Measurements from ENCODE around the gene PHLPP1. TPM values are rescaled to one million over a fixed set of nuclear protein-coding genes. Genes with fewer than 3 reads are reported as not detected.

The PHLPP1 gene
- total and polyA plus RNA-seq, 12 donors, result 13.8 to 61.6 (median 37.8) TPM

DNA sequence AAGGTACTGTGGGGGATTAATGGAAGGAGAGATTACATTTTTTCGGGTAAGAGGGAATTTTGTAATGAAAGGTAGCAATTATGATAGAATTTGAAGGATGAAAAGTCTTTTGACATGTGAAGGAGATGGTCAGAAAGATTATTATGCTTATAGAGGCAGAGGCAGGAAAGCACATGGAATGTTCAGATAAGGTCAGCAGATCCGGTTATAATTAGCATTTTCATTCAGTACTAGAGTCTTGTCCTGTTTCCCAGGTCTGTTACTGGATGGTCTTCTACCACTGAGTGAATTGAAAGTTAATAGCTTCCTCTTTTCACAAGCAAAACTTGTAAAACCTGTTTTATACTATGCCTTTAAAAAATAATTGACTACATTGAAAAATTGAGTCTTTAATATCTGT, 116.9 kb downstream of the PHLPP1 start:
- Histone ChIP-seq H3K27ac (peak overlapping the region in 1 of 5 donors; percentile 31), H3K4me3 (no peak overlapping the region), H3K9me3 (replicated peaks in 1 of 3) (no peaks in the 10 kb centered on the region), H3K36me3 (replicated peaks in 1 of 2) (no peaks in the 10 kb centered on the region), H3K4me1 (replicated peaks in 1 of 2) (peaks cover 6 to 31% of the 10 kb centered on the region in 2 donors), H3K27me3 (no peaks in the 10 kb centered on the region)
- DNase-seq, result no peak
- TF ChIP-seq, protein P1, sequence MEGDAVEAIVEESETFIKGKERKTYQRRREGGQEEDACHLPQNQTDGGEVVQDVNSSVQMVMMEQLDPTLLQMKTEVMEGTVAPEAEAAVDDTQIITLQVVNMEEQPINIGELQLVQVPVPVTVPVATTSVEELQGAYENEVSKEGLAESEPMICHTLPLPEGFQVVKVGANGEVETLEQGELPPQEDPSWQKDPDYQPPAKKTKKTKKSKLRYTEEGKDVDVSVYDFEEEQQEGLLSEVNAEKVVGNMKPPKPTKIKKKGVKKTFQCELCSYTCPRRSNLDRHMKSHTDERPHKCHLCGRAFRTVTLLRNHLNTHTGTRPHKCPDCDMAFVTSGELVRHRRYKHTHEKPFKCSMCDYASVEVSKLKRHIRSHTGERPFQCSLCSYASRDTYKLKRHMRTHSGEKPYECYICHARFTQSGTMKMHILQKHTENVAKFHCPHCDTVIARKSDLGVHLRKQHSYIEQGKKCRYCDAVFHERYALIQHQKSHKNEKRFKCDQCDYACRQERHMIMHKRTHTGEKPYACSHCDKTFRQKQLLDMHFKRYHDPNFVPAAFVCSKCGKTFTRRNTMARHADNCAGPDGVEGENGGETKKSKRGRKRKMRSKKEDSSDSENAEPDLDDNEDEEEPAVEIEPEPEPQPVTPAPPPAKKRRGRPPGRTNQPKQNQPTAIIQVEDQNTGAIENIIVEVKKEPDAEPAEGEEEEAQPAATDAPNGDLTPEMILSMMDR (IDR thresholded peaks at IDR 0.05), result no peak
- no peak for TF ChIP-seq POLR2A (IDR thresholded peaks at IDR 0.05)
- 32 to 39% (median 35%) methylated on average over 2 of the region's 2 CpGs for WGBS, 4 donors
- intact Hi-C loops (cut with DNase I), result no loop called here

DNA sequence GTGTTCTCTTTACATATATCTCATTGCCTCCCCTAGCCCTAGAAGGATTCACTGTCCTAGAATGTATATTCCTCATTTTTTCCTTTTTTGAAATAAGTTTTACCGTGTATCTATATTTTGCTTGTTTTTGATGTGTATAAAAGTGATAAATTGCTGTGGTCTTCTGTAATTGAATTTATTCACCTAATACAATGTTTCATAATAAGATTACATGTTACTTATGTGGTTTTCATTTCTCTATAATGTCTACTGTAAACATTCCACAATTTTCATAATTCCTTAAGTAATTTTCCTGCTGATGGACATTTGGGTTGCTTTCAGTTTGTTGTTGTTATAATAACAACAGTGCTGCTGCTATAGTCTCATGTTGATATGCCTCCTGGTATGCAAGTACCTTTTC, 118.2 kb downstream of the PHLPP1 start:
- no peaks in the 10 kb centered on the region for H3K9me3 ChIP-seq (replicated peaks in 1 of 3)
- TF ChIP-seq, protein P1 (IDR thresholded peaks at IDR 0.05), result no peak
- no peak for TF ChIP-seq POLR2A (IDR thresholded peaks at IDR 0.05)
- H3K4me3 ChIP-seq, result no peak overlapping the region
- WGBS, 4 donors, result 81 to 85% (median 84%) methylated on average over 1 of the region's 1 CpG
- DNase-seq, result no peak
- no peaks in the 10 kb centered on the region for H3K36me3 ChIP-seq (replicated peaks in 1 of 2)
- peaks cover 6 to 21% of the 10 kb centered on the region in 2 donors for H3K4me1 ChIP-seq (replicated peaks in 1 of 2)
- H3K27ac ChIP-seq, result no peak overlapping the region
- no peaks in the 10 kb centered on the region for H3K27me3 ChIP-seq
- intact Hi-C loops (cut with DNase I), result no loop called here

DNA sequence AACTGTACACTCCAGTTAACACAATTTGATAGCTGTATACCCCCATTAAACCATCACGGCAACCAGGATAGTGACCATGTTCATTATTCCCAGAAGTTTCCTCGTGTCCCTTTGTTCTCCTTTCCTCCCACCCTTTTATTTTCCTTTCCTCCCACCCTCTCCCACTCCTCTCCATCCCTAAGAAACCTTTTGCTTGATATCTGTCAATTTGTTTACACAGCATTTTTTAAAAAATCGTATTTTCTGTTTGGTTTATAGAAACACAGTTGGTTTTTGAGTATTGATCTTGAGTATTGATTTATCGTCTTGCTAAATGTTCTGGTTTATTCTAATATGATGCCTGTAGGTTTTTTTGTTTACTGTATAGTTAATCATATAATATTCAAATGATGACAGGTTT, 119.4 kb downstream of the PHLPP1 start:
- TF ChIP-seq POLR2A (IDR thresholded peaks at IDR 0.05), result no peak
- TF ChIP-seq, protein P1 (IDR thresholded peaks at IDR 0.05), result no peak
- Histone ChIP-seq H3K36me3 (replicated peaks in 1 of 2) (no peaks in the 10 kb centered on the region), H3K4me3 (no peak overlapping the region), H3K27me3 (no peaks in the 10 kb centered on the region), H3K4me1 (replicated peaks in 1 of 2) (peaks cover 6 to 15% of the 10 kb centered on the region in 2 donors), H3K27ac (no peak overlapping the region), H3K9me3 (replicated peaks in 1 of 3) (no peaks in the 10 kb centered on the region)
- 77 to 90% (median 82%) methylated on average over 4 of the region's 4 CpGs for WGBS, 4 donors
- intact Hi-C loops (cut with DNase I), result no loop called here
- no peak for DNase-seq

DNA sequence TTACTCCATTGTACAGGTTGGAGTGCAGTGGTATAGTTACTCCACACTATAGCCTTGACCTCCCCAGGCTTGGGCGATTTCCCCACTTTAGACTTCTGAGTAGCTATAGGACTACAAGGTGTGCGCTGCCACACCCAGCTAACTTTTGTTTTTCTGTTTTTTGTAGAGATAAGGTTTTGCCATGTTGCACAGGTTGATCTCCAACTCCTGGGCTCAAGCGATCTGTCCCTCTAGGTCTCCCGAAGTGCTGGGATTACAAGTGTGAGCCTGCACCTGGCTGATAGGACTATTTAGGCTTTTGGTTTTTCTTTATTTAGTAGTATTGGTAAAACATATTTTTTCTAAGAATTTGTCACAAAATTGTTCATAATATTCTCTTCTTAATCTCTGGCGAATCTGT, 121.7 kb downstream of the PHLPP1 start:
- no peak overlapping the region for H3K27ac ChIP-seq
- H3K27me3 ChIP-seq, result no peaks in the 10 kb centered on the region
- no peak for DNase-seq
- no peaks in the 10 kb centered on the region for H3K9me3 ChIP-seq (replicated peaks in 1 of 3)
- no peaks in the 10 kb centered on the region for H3K36me3 ChIP-seq (replicated peaks in 1 of 2)
- H3K4me3 ChIP-seq, result no peak overlapping the region
- peaks cover 4 to 7% of the 10 kb centered on the region in 2 donors for H3K4me1 ChIP-seq (replicated peaks in 1 of 2)
- no peak for TF ChIP-seq POLR2A (IDR thresholded peaks at IDR 0.05)
- TF ChIP-seq, protein P1 (IDR thresholded peaks at IDR 0.05), result no peak
- 90 to 92% (median 91%) methylated on average over 5 of the region's 5 CpGs for WGBS, 4 donors
- intact Hi-C loops (cut with DNase I), result no loop called here
